ENCODE results near the gene CSNK1G2.

CSNK1G2 gene

GRCh38 chr19:1907563-1908363 lies 33.2 kb upstream of the CSNK1G2 start:
- DNase-seq (ENCODE audit: insufficient read length, low spot score) (no peak), FAIRE-seq (no peak)
- TF ChIP-seq POLR2A (IDR thresholded peaks at IDR 0.05; ENCODE audit: low read depth, low read length): no peak
- no peak for TF ChIP-seq POU2F2 (IDR thresholded peaks at IDR 0.05; ENCODE audit: low read depth, low read length)
- TF ChIP-seq PAX5 (IDR thresholded peaks at IDR 0.05; ENCODE audit: insufficient read depth, low read length, severe bottlenecking): no peak
- no peak for TF ChIP-seq SPI1 (IDR thresholded peaks at IDR 0.05; ENCODE audit: low read depth, low read length)
- no peak for TF ChIP-seq POLR2AphosphoS5 (IDR thresholded peaks at IDR 0.05; ENCODE audit: low read depth, low read length)
- TF ChIP-seq TAF1 (IDR thresholded peaks at IDR 0.05; ENCODE audit: low read depth, low read length): no peak

- FAIRE-seq (no peak), DNase-seq (ENCODE audit: insufficient read length, low spot score) (no peak)
- TF ChIP-seq PAX5 (IDR thresholded peaks at IDR 0.05; ENCODE audit: insufficient read depth, low read length, severe bottlenecking) (no peak), POLR2AphosphoS5 (IDR thresholded peaks at IDR 0.05; ENCODE audit: low read depth, low read length) (no peak), TAF1 (IDR thresholded peaks at IDR 0.05; ENCODE audit: low read depth, low read length) (no peak), POU2F2 (IDR thresholded peaks at IDR 0.05; ENCODE audit: low read depth, low read length) (no peak), POLR2A (IDR thresholded peaks at IDR 0.05; ENCODE audit: low read depth, low read length) (no peak), SPI1 (IDR thresholded peaks at IDR 0.05; ENCODE audit: low read depth, low read length) (no peak)
Observed at GRCh38 chr19:1908364-1908678, 32.7 kb upstream of the CSNK1G2 start.

- TF ChIP-seq TAF1 (IDR thresholded peaks at IDR 0.05; ENCODE audit: low read depth, low read length): no peak
- no peak for TF ChIP-seq POLR2AphosphoS5 (IDR thresholded peaks at IDR 0.05; ENCODE audit: low read depth, low read length)
- TF ChIP-seq POU2F2 (IDR thresholded peaks at IDR 0.05; ENCODE audit: low read depth, low read length): no peak
- no peak for TF ChIP-seq PAX5 (IDR thresholded peaks at IDR 0.05; ENCODE audit: insufficient read depth, low read length, severe bottlenecking)
- TF ChIP-seq POLR2A (IDR thresholded peaks at IDR 0.05; ENCODE audit: low read depth, low read length): no peak
- no peak for TF ChIP-seq SPI1 (IDR thresholded peaks at IDR 0.05; ENCODE audit: low read depth, low read length)
- no peak for DNase-seq (ENCODE audit: insufficient read length, low spot score)
- FAIRE-seq: no peak
Observed at GRCh38 chr19:1909761-1910080, 31.3 kb upstream of the CSNK1G2 start.

- TF ChIP-seq POLR2AphosphoS5 (IDR thresholded peaks at IDR 0.05; ENCODE audit: low read depth, low read length): no peak
- no peak for TF ChIP-seq POLR2A (IDR thresholded peaks at IDR 0.05; ENCODE audit: low read depth, low read length)
- TF ChIP-seq POU2F2 (IDR thresholded peaks at IDR 0.05; ENCODE audit: low read depth, low read length): no peak
- TF ChIP-seq PAX5 (IDR thresholded peaks at IDR 0.05; ENCODE audit: insufficient read depth, low read length, severe bottlenecking): no peak
- TF ChIP-seq SPI1 (IDR thresholded peaks at IDR 0.05; ENCODE audit: low read depth, low read length): no peak
- no peak for TF ChIP-seq TAF1 (IDR thresholded peaks at IDR 0.05; ENCODE audit: low read depth, low read length)
- FAIRE-seq (no peak), DNase-seq (ENCODE audit: insufficient read length, low spot score) (no peak)
Observed at GRCh38 chr19:1910177-1910576, 30.8 kb upstream of the CSNK1G2 start.

GRCh38 chr19:1911098-1911497 lies 29.9 kb upstream of the CSNK1G2 start:
- DNase-seq (ENCODE audit: insufficient read length, low spot score) (no peak), FAIRE-seq (no peak)
- TF ChIP-seq SPI1 (IDR thresholded peaks at IDR 0.05; ENCODE audit: low read depth, low read length) (no peak), TAF1 (IDR thresholded peaks at IDR 0.05; ENCODE audit: low read depth, low read length) (no peak), POU2F2 (IDR thresholded peaks at IDR 0.05; ENCODE audit: low read depth, low read length) (no peak), POLR2A (IDR thresholded peaks at IDR 0.05; ENCODE audit: low read depth, low read length) (no peak), PAX5 (IDR thresholded peaks at IDR 0.05; ENCODE audit: insufficient read depth, low read length, severe bottlenecking) (no peak), POLR2AphosphoS5 (IDR thresholded peaks at IDR 0.05; ENCODE audit: low read depth, low read length) (no peak)

- TF ChIP-seq POLR2AphosphoS5 (IDR thresholded peaks at IDR 0.05; ENCODE audit: low read depth, low read length) (no peak), POU2F2 (IDR thresholded peaks at IDR 0.05; ENCODE audit: low read depth, low read length) (no peak), TAF1 (IDR thresholded peaks at IDR 0.05; ENCODE audit: low read depth, low read length) (no peak), PAX5 (IDR thresholded peaks at IDR 0.05; ENCODE audit: insufficient read depth, low read length, severe bottlenecking) (no peak), POLR2A (IDR thresholded peaks at IDR 0.05; ENCODE audit: low read depth, low read length) (no peak), SPI1 (IDR thresholded peaks at IDR 0.05; ENCODE audit: low read depth, low read length) (no peak)
- FAIRE-seq: no peak
- no peak for DNase-seq (ENCODE audit: insufficient read length, low spot score)
Observed at GRCh38 chr19:1911995-1912394, 29.0 kb upstream of the CSNK1G2 start.

- FAIRE-seq (no peak), DNase-seq (ENCODE audit: insufficient read length, low spot score) (no peak)
- TF ChIP-seq POLR2A (IDR thresholded peaks at IDR 0.05; ENCODE audit: low read depth, low read length) (no peak), POU2F2 (IDR thresholded peaks at IDR 0.05; ENCODE audit: low read depth, low read length) (no peak)
Observed at GRCh38 chr19:1912760-1913505, 28.0 kb upstream of the CSNK1G2 start.

- no peak for FAIRE-seq
- DNase-seq (ENCODE audit: insufficient read length, low spot score): no peak
- no peak for TF ChIP-seq POLR2A (IDR thresholded peaks at IDR 0.05; ENCODE audit: low read depth, low read length)
- TF ChIP-seq TAF1 (IDR thresholded peaks at IDR 0.05; ENCODE audit: low read depth, low read length): no peak
- TF ChIP-seq POU2F2 (IDR thresholded peaks at IDR 0.05; ENCODE audit: low read depth, low read length): no peak
- TF ChIP-seq SPI1 (IDR thresholded peaks at IDR 0.05; ENCODE audit: low read depth, low read length): no peak
- no peak for TF ChIP-seq PAX5 (IDR thresholded peaks at IDR 0.05; ENCODE audit: insufficient read depth, low read length, severe bottlenecking)
- no peak for TF ChIP-seq POLR2AphosphoS5 (IDR thresholded peaks at IDR 0.05; ENCODE audit: low read depth, low read length)
Observed at GRCh38 chr19:1913781-1914577, 27.0 kb upstream of the CSNK1G2 start.

GRCh38 chr19:1914826-1915341 lies 26.1 kb upstream of the CSNK1G2 start:
- TF ChIP-seq POLR2A (IDR thresholded peaks at IDR 0.05; ENCODE audit: low read depth, low read length): no peak
- no peak for TF ChIP-seq SPI1 (IDR thresholded peaks at IDR 0.05; ENCODE audit: low read depth, low read length)
- no peak for TF ChIP-seq POU2F2 (IDR thresholded peaks at IDR 0.05; ENCODE audit: low read depth, low read length)
- TF ChIP-seq PAX5 (IDR thresholded peaks at IDR 0.05; ENCODE audit: insufficient read depth, low read length, severe bottlenecking): no peak
- TF ChIP-seq POLR2AphosphoS5 (IDR thresholded peaks at IDR 0.05; ENCODE audit: low read depth, low read length): no peak
- no peak for TF ChIP-seq TAF1 (IDR thresholded peaks at IDR 0.05; ENCODE audit: low read depth, low read length)
- no peak for FAIRE-seq
- DNase-seq (ENCODE audit: insufficient read length, low spot score): no peak

Data from GM12891 (cell line).